ENCODE measurements around the gene CFAP73.

DNA sequence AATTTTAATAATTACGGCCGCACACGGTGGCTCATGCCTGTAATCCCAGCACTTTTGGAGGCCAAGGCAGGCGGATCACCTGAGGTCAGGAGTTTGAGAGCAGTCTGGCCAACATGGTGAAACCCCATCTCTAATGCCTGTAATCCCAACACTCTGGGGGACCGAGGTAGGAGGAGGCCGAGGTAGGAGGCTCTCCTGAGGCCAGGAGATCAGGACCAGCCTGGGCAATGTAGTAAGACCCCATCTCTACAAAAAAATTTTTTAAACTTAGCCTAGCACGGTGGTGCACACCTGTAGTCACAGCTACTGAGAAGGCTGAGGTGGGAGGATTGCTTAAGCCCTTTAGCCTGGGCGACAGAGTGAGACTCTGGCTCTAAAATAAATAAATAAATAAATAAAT lies 5.6 kb upstream of the CFAP73 start:
- TF ChIP-seq, protein P1, sequence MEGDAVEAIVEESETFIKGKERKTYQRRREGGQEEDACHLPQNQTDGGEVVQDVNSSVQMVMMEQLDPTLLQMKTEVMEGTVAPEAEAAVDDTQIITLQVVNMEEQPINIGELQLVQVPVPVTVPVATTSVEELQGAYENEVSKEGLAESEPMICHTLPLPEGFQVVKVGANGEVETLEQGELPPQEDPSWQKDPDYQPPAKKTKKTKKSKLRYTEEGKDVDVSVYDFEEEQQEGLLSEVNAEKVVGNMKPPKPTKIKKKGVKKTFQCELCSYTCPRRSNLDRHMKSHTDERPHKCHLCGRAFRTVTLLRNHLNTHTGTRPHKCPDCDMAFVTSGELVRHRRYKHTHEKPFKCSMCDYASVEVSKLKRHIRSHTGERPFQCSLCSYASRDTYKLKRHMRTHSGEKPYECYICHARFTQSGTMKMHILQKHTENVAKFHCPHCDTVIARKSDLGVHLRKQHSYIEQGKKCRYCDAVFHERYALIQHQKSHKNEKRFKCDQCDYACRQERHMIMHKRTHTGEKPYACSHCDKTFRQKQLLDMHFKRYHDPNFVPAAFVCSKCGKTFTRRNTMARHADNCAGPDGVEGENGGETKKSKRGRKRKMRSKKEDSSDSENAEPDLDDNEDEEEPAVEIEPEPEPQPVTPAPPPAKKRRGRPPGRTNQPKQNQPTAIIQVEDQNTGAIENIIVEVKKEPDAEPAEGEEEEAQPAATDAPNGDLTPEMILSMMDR (IDR thresholded peaks at IDR 0.05) = no peak
- no peak for TF ChIP-seq POLR2A (IDR thresholded peaks at IDR 0.05)

All from right lobe of liver (tissue), 4 donors.